Measurements from ENCODE around the gene LONRF3.

The LONRF3 gene

DNA sequence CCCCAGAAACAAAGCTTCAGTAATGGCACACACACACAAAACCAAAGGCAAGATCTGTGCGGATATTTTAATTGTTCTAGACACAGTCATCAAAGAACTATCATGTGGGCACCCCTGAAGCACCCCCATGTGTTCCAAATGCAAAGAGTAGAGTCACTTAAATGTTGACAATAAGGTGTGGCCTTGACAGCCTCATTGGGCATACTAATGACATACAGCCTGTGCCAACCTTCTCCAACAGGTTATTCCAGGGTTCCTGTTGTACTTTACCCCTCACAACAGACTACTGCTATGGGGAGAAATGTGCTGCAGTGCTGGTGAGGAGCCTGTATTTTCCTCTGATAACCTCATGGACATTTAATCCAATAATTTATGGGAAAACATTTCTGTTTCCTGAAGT is 68.6 kb downstream of the LONRF3 start:
- no peak for ATAC-seq
- TF ChIP-seq ZNF565 (CRISPR knock-in tag; conservative IDR thresholded peaks at IDR 0.05; ENCODE audit: low read depth) (no peak), GLIS3 (CRISPR knock-in tag; IDR thresholded peaks at IDR 0.05) (no peak), TCF4 (CRISPR knock-in tag; IDR thresholded peaks at IDR 0.05; ENCODE audit: borderline replicate concordance) (no peak), ZFP30 (CRISPR knock-in tag; IDR thresholded peaks at IDR 0.05) (no peak), ISL1 (CRISPR knock-in tag; IDR thresholded peaks at IDR 0.05) (no peak), RARB (CRISPR knock-in tag; IDR thresholded peaks at IDR 0.05) (no peak), ZFP3 (CRISPR knock-in tag; IDR thresholded peaks at IDR 0.05) (no peak), CSDC2 (CRISPR knock-in tag; IDR thresholded peaks at IDR 0.05) (no peak)
- TF ChIP-seq, protein P1, sequence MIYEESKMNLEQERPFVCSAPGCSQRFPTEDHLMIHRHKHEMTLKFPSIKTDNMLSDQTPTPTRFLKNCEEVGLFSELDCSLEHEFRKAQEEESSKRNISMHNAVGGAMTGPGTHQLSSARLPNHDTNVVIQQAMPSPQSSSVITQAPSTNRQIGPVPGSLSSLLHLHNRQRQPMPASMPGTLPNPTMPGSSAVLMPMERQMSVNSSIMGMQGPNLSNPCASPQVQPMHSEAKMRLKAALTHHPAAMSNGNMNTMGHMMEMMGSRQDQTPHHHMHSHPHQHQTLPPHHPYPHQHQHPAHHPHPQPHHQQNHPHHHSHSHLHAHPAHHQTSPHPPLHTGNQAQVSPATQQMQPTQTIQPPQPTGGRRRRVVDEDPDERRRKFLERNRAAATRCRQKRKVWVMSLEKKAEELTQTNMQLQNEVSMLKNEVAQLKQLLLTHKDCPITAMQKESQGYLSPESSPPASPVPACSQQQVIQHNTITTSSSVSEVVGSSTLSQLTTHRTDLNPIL (CRISPR knock-in tag; IDR thresholded peaks at IDR 0.05; ENCODE audit: low read depth) = no peak
- TF ChIP-seq, protein P2, sequence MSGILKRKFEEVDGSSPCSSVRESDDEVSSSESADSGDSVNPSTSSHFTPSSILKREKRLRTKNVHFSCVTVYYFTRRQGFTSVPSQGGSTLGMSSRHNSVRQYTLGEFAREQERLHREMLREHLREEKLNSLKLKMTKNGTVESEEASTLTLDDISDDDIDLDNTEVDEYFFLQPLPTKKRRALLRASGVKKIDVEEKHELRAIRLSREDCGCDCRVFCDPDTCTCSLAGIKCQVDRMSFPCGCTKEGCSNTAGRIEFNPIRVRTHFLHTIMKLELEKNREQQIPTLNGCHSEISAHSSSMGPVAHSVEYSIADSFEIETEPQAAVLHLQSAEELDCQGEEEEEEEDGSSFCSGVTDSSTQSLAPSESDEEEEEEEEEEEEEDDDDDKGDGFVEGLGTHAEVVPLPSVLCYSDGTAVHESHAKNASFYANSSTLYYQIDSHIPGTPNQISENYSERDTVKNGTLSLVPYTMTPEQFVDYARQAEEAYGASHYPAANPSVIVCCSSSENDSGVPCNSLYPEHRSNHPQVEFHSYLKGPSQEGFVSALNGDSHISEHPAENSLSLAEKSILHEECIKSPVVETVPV (CRISPR knock-in tag; IDR thresholded peaks at IDR 0.05) = no peak
- TF ChIP-seq, protein P3, sequence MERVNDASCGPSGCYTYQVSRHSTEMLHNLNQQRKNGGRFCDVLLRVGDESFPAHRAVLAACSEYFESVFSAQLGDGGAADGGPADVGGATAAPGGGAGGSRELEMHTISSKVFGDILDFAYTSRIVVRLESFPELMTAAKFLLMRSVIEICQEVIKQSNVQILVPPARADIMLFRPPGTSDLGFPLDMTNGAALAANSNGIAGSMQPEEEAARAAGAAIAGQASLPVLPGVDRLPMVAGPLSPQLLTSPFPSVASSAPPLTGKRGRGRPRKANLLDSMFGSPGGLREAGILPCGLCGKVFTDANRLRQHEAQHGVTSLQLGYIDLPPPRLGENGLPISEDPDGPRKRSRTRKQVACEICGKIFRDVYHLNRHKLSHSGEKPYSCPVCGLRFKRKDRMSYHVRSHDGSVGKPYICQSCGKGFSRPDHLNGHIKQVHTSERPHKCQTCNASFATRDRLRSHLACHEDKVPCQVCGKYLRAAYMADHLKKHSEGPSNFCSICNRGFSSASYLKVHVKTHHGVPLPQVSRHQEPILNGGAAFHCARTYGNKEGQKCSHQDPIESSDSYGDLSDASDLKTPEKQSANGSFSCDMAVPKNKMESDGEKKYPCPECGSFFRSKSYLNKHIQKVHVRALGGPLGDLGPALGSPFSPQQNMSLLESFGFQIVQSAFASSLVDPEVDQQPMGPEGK (CRISPR knock-in tag; IDR thresholded peaks at IDR 0.05; ENCODE audit: borderline replicate concordance) = no peak
- TF ChIP-seq, protein P4, sequence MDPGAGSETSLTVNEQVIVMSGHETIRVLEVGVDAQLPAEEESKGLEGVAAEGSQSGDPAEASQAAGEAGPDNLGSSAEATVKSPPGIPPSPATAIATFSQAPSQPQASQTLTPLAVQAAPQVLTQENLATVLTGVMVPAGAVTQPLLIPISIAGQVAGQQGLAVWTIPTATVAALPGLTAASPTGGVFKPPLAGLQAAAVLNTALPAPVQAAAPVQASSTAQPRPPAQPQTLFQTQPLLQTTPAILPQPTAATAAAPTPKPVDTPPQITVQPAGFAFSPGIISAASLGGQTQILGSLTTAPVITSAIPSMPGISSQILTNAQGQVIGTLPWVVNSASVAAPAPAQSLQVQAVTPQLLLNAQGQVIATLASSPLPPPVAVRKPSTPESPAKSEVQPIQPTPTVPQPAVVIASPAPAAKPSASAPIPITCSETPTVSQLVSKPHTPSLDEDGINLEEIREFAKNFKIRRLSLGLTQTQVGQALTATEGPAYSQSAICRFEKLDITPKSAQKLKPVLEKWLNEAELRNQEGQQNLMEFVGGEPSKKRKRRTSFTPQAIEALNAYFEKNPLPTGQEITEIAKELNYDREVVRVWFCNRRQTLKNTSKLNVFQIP (CRISPR knock-in tag; IDR thresholded peaks at IDR 0.05; ENCODE audit: borderline replicate concordance, low read depth) = no peak

DNA sequence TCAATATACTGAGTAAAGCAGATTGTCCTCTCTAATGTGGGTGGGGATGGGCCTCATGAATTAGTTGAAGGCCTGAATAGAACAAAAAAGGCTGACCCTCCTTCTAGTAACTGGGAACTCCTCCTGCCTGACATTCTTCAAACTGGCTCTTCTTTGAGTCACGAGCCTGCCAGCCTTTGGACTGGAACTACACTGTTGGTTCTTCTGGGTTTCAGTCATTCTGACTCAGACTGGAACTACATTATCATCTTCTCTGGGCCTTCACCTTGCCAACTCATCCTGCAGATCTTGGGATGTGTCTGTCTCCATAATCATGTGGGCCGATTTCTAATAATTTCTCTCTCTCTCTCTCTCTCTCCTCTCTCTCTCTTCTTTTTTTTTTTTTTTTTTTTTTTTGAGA is 71.5 kb downstream of the LONRF3 start:
- TF ChIP-seq ZFP3 (CRISPR knock-in tag; IDR thresholded peaks at IDR 0.05) = no peak
- TF ChIP-seq ZFP30 (CRISPR knock-in tag; IDR thresholded peaks at IDR 0.05) = no peak
- TF ChIP-seq RARB (CRISPR knock-in tag; IDR thresholded peaks at IDR 0.05) = no peak
- no peak for TF ChIP-seq ZNF70 (CRISPR knock-in tag; IDR thresholded peaks at IDR 0.05)
- TF ChIP-seq ZNF8 (CRISPR knock-in tag; IDR thresholded peaks at IDR 0.05) = no peak
- TF ChIP-seq SNAI2 (CRISPR knock-in tag; IDR thresholded peaks at IDR 0.05) = no peak
- TF ChIP-seq, protein P4 (CRISPR knock-in tag; IDR thresholded peaks at IDR 0.05; ENCODE audit: borderline replicate concordance, low read depth) = no peak
- TF ChIP-seq TOX (CRISPR knock-in tag; IDR thresholded peaks at IDR 0.05; ENCODE audit: borderline replicate concordance) = no peak
- TF ChIP-seq, protein P2 (CRISPR knock-in tag; IDR thresholded peaks at IDR 0.05) = no peak
- TF ChIP-seq TCF4 (CRISPR knock-in tag; IDR thresholded peaks at IDR 0.05; ENCODE audit: borderline replicate concordance) = no peak
- no peak for TF ChIP-seq ZC3H10 (CRISPR knock-in tag; IDR thresholded peaks at IDR 0.05)
- TF ChIP-seq ZNF565 (CRISPR knock-in tag; conservative IDR thresholded peaks at IDR 0.05; ENCODE audit: low read depth) = no peak
- TF ChIP-seq ARNTL (CRISPR knock-in tag; IDR thresholded peaks at IDR 0.05; ENCODE audit: borderline replicate concordance, low read depth) = no peak
- TF ChIP-seq ESRRG (CRISPR knock-in tag; IDR thresholded peaks at IDR 0.05) = no peak

DNA sequence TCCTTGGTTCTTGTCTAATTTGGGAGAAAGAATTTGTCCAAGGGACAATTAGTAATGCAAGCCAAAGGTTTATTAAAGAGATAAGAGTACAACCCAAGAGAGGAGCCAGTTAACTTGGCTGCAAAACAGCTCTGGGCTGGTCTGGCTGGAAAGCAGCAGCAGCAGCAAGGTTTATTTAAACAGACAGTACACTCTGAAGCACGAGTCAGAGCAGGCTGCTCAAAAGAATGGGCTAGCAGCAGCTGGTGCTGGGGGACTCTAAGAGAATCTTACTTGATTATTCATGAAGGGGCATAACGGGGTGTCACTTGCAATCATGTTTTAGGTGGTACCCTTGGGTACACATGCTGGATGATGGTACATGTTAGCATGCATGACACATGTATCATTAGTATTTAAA is 81.3 kb downstream of the LONRF3 start:
- TF ChIP-seq ESRRG (CRISPR knock-in tag; IDR thresholded peaks at IDR 0.05) (no peak), TCF4 (CRISPR knock-in tag; IDR thresholded peaks at IDR 0.05; ENCODE audit: borderline replicate concordance) (no peak), ZFP30 (CRISPR knock-in tag; IDR thresholded peaks at IDR 0.05) (no peak), ZNF70 (CRISPR knock-in tag; IDR thresholded peaks at IDR 0.05) (no peak), ISL1 (CRISPR knock-in tag; IDR thresholded peaks at IDR 0.05) (no peak), ZFP3 (CRISPR knock-in tag; IDR thresholded peaks at IDR 0.05) (no peak), ARNTL (CRISPR knock-in tag; IDR thresholded peaks at IDR 0.05; ENCODE audit: borderline replicate concordance, low read depth) (no peak), RARB (CRISPR knock-in tag; IDR thresholded peaks at IDR 0.05) (no peak), CSDC2 (CRISPR knock-in tag; IDR thresholded peaks at IDR 0.05) (no peak), TOX (CRISPR knock-in tag; IDR thresholded peaks at IDR 0.05; ENCODE audit: borderline replicate concordance) (no peak), PPARA (CRISPR knock-in tag; IDR thresholded peaks at IDR 0.05; ENCODE audit: borderline replicate concordance) (no peak), ZNF8 (CRISPR knock-in tag; IDR thresholded peaks at IDR 0.05) (no peak)
- TF ChIP-seq, protein P1 (CRISPR knock-in tag; IDR thresholded peaks at IDR 0.05; ENCODE audit: low read depth) = no peak
- TF ChIP-seq, protein P4 (CRISPR knock-in tag; IDR thresholded peaks at IDR 0.05; ENCODE audit: borderline replicate concordance, low read depth) = no peak
- TF ChIP-seq, protein P3 (CRISPR knock-in tag; IDR thresholded peaks at IDR 0.05; ENCODE audit: borderline replicate concordance) = no peak
- peak; percentile 78 for ATAC-seq

More for the DNA sequence above, 71.5 kb downstream of the LONRF3 start:
- no peak for ATAC-seq
